ENCODE results near the gene TTR.

DNA sequence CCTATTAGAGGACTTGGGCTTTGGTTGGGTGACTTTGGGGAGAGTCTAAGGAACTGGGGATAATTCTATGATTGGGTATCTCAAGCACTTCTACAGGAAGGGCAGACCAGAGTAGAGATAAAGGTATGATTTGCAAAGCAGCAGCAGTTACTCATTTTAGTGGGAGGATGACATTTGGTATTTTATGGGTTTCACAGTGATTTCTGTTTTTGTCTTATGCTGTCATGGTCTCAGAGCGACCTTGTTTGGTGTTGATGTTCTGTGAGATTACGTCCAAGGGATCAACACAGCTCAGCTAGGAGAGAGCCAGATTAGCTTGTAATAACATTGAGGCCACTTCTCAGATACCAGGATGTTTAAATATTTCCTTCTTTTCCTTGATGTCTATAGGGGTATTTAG lies 18.2 kb downstream of the TTR start:
- TF ChIP-seq, protein P1, sequence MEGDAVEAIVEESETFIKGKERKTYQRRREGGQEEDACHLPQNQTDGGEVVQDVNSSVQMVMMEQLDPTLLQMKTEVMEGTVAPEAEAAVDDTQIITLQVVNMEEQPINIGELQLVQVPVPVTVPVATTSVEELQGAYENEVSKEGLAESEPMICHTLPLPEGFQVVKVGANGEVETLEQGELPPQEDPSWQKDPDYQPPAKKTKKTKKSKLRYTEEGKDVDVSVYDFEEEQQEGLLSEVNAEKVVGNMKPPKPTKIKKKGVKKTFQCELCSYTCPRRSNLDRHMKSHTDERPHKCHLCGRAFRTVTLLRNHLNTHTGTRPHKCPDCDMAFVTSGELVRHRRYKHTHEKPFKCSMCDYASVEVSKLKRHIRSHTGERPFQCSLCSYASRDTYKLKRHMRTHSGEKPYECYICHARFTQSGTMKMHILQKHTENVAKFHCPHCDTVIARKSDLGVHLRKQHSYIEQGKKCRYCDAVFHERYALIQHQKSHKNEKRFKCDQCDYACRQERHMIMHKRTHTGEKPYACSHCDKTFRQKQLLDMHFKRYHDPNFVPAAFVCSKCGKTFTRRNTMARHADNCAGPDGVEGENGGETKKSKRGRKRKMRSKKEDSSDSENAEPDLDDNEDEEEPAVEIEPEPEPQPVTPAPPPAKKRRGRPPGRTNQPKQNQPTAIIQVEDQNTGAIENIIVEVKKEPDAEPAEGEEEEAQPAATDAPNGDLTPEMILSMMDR (IDR thresholded peaks at IDR 0.05) = no peak
- no peak for TF ChIP-seq ZFX (IDR thresholded peaks at IDR 0.05; ENCODE audit: borderline replicate concordance)
